ENCODE data around the gene QTRT2.

Gene QTRT2

GRCh38 chr3:114076711-114077110, 20.2 kb downstream of the QTRT2 start:
- no peak for DNase-seq

GRCh38 chr3:114078126-114078525, 21.6 kb downstream of the QTRT2 start:
- DNase-seq, result no peak

- DNase-seq, result no peak
Observed at GRCh38 chr3:114079761-114080160, 23.2 kb downstream of the QTRT2 start.

- DNase-seq, result no peak
Observed at GRCh38 chr3:114080201-114080600, 23.7 kb downstream of the QTRT2 start.

- DNase-seq, result no peak
Observed at GRCh38 chr3:114081037-114081436, 24.5 kb downstream of the QTRT2 start.

GRCh38 chr3:114083112-114083511, 26.6 kb downstream of the QTRT2 start:
- no peak for DNase-seq

- DNase-seq, result no peak
Observed at GRCh38 chr3:114086356-114086755, 29.8 kb downstream of the QTRT2 start.

GRCh38 chr3:114089675-114090074, 33.1 kb downstream of the QTRT2 start:
- no peak for DNase-seq

GRCh38 chr3:114092151-114093015, 35.8 kb downstream of the QTRT2 start:
- DNase-seq, result peak; percentile 23

- DNase-seq, result peak; percentile 7
Observed at GRCh38 chr3:114093016-114093380, 36.5 kb downstream of the QTRT2 start.

GRCh38 chr3:114093596-114093995, 37.1 kb downstream of the QTRT2 start:
- peak; percentile 18 for DNase-seq

GRCh38 chr3:114095796-114096195, 39.3 kb downstream of the QTRT2 start:
- no peak for DNase-seq

- DNase-seq, result no peak
Observed at GRCh38 chr3:114101101-114101500, 44.6 kb downstream of the QTRT2 start.

GRCh38 chr3:114103181-114103580, 46.6 kb downstream of the QTRT2 start:
- no peak for DNase-seq

GRCh38 chr3:114103858-114104257, 47.3 kb downstream of the QTRT2 start:
- no peak for DNase-seq

- no peak for DNase-seq
Observed at GRCh38 chr3:114104414-114104813, 47.9 kb downstream of the QTRT2 start.

- no peak for DNase-seq
Observed at GRCh38 chr3:114108137-114108536, 51.6 kb downstream of the QTRT2 start.

GRCh38 chr3:114110439-114110838, 53.9 kb downstream of the QTRT2 start:
- DNase-seq, result no peak

- DNase-seq, result no peak
Observed at GRCh38 chr3:114111060-114111770, 54.7 kb downstream of the QTRT2 start.

GRCh38 chr3:114112696-114113095, 56.2 kb downstream of the QTRT2 start:
- no peak for DNase-seq

GRCh38 chr3:114114719-114115118, 58.2 kb downstream of the QTRT2 start:
- no peak for DNase-seq

GRCh38 chr3:114115143-114115542, 58.6 kb downstream of the QTRT2 start:
- DNase-seq, result no peak

GRCh38 chr3:114119776-114120175, 63.2 kb downstream of the QTRT2 start:
- no peak for DNase-seq

- DNase-seq, result no peak
Observed at GRCh38 chr3:114120211-114120610, 63.7 kb downstream of the QTRT2 start.
